Thyroid gland (tissue), 4 donors: ENCODE measurements around the gene EIF3L.

Experiments used
- CTCF ChIP-seq, 6 experiments: fragments of 200-600 bp in 3 of 6; fragments of 450-650 bp in 3 of 6; sonication (generic) in 3 of 6; IDR thresholded peaks; one replicate each; pipeline ENCODE4 v1.5.1; 2016 to 2019; ENCODE audit warnings: antibody characterized with exemption in 6 of 6, mild to moderate bottlenecking in 2 of 6, inconsistent platforms in 1 of 6, moderate library complexity in 1 of 6
- POLR2A ChIP-seq, 2 donors: fragments of 450-650 bp; IDR thresholded peaks; one replicate each; pipeline ENCODE4 v1.6.1; 2017; ENCODE audit warnings: antibody characterized with exemption in 2 of 2, mild to moderate bottlenecking in 2 of 2, moderate library complexity in 1 of 2

DNA sequence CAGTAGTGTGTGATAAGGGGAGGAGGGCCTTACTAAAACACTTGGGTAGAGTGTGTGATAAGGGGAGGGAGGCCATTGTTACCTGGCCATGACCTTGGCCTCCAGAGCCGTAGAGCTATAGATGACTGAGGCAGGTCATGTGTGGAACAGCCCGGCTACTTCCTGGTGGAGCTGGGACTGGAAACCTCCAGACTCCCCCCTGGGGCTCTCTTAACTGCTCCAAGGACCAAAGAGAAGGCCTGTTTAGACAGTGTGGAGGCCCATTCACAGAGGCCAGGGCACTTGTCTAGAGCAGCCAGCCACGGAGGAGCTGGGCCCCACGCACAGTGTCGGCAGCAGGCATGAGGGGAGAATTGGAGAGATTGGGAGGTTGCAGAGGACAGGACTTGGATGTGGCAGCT, 44.4 kb downstream of the EIF3L start:
- TF ChIP-seq CTCF (IDR thresholded peaks at IDR 0.05): no peak
- no peak for TF ChIP-seq POLR2A (IDR thresholded peaks at IDR 0.05)
